Liver (tissue), 9 donors: ENCODE data around the gene CYP2A13. TPM values are rescaled to one million over a fixed set of nuclear protein-coding genes. Genes with fewer than 3 reads are reported as not detected.
"Not testable (repeated sequence)": the region's sequence is repeated elsewhere in the genome, so short reads cannot be mapped to it uniquely, and the experiment has no call there.

Source experiments
- DNase-seq: peaks from one replicate; pipeline ENCODE4 v3.0.0-alpha.2; 2017; ENCODE audit warnings: low spot score
- H3K27ac ChIP-seq, 2 donors: one replicate each; pipeline ENCODE4 v1.7.0; 2013; ENCODE audit warnings: inconsistent platforms in 2 of 2, low read length in 2 of 2, control low read depth in 1 of 2, low read depth in 1 of 2, mild to moderate bottlenecking in 1 of 2
- H3K27me3 ChIP-seq, 4 donors: one replicate each; pipeline versions ENCODE4 v1.6.1 to v1.7.0; 2013; ENCODE audit warnings: low read length in 3 of 4, inconsistent platforms in 1 of 4, mild to moderate bottlenecking in 1 of 4, moderate library complexity in 1 of 4; ENCODE audit not compliant: control insufficient read depth in 4 of 4, insufficient read depth in 4 of 4
- H3K36me3 ChIP-seq, 4 donors: one replicate each; pipeline versions ENCODE4 v1.6.1 to v1.7.0; 2013; ENCODE audit warnings: low read length in 3 of 4, mild to moderate bottlenecking in 3 of 4, low read depth in 1 of 4, moderate library complexity in 1 of 4; ENCODE audit not compliant: control insufficient read depth in 4 of 4, insufficient read depth in 3 of 4
- H3K4me1 ChIP-seq, 4 donors: one replicate each; pipeline versions ENCODE4 v1.6.1 to v1.7.0; 2013; ENCODE audit warnings: low read length in 3 of 4, mild to moderate bottlenecking in 3 of 4, moderate library complexity in 1 of 4; ENCODE audit not compliant: control insufficient read depth in 4 of 4, insufficient read depth in 4 of 4
- H3K4me3 ChIP-seq, 3 donors: one replicate each; pipeline versions ENCODE4 v1.6.1 to v1.7.0; 2013; ENCODE audit warnings: low read length in 3 of 3, control low read depth in 1 of 3, low read depth in 1 of 3, mild to moderate bottlenecking in 1 of 3
- H3K9ac ChIP-seq, 2 donors: one replicate each; pipeline ENCODE4 v1.7.0; 2013; ENCODE audit warnings: low read length in 2 of 2, mild to moderate bottlenecking in 2 of 2, moderate library complexity in 2 of 2, control low read depth in 1 of 2, low read depth in 1 of 2
- H3K9me3 ChIP-seq, 4 donors: one replicate each; pipeline versions ENCODE4 v1.6.1 to v1.7.0; 2013; ENCODE audit warnings: low read length in 3 of 4; ENCODE audit not compliant: control insufficient read depth in 4 of 4
- EGR1 ChIP-seq, 2 donors: IDR thresholded peaks; 2 replicates each; pipeline ENCODE4 v1.6.1; 2016 to 2018; ENCODE audit warnings: antibody characterized with exemption in 2 of 2, low read depth in 2 of 2
- FOXA1 ChIP-seq: IDR thresholded peaks from 2 replicates; pipeline ENCODE4 v1.6.1; 2016; ENCODE audit warnings: antibody characterized with exemption
- FOXA2 ChIP-seq: IDR thresholded peaks from 2 replicates; pipeline ENCODE4 v1.6.1; 2016; ENCODE audit warnings: antibody characterized with exemption
- GABPA ChIP-seq, 2 donors: IDR thresholded peaks in 1 of 2; conservative IDR thresholded peaks in 1 of 2; 2 replicates each; pipeline ENCODE4 v1.6.1; 2016; ENCODE audit warnings: antibody characterized with exemption in 2 of 2, mild to moderate bottlenecking in 1 of 2, moderate library complexity in 1 of 2
- HNF4A ChIP-seq, 2 donors: conservative IDR thresholded peaks; 2 replicates each; pipeline ENCODE4 v1.6.1; 2016; ENCODE audit warnings: antibody characterized with exemption in 2 of 2, mild to moderate bottlenecking in 2 of 2
- JUND ChIP-seq, 2 donors: IDR thresholded peaks; 2 replicates each; pipeline ENCODE4 v1.6.1; 2016; ENCODE audit warnings: antibody characterized with exemption in 2 of 2
- NR2F2 ChIP-seq: IDR thresholded peaks from 2 replicates; pipeline ENCODE4 v1.6.1; 2016; ENCODE audit warnings: antibody characterized with exemption
- RAD21 ChIP-seq, 2 donors: IDR thresholded peaks; 2 replicates each; pipeline ENCODE4 v1.6.1; 2016; ENCODE audit warnings: antibody characterized with exemption in 2 of 2, mild to moderate bottlenecking in 2 of 2
- SP1 ChIP-seq: IDR thresholded peaks from 2 replicates; pipeline ENCODE4 v1.6.1; 2018; ENCODE audit warnings: antibody characterized with exemption, mild to moderate bottlenecking
- WGBS: extraction: QIAGEN DNeasy Blood & Tissue Kit; methylation state at CpG from one replicate; pipeline ENCODE4 v1.1.7; 2013; 5-methylcytosine and 5-hydroxymethylcytosine counted together
- polyA plus RNA-seq, 2 donors: library from polyadenylated mRNA; stranded (reverse) in 1 of 2; unstranded in 1 of 2; fragments of 200-250 nt in 1 of 2; fragments of >200 nt in 1 of 2; fragmentation: Nextera tagmentation in 1 of 2; extraction: Ambion mirVana in 1 of 2; gene quantifications; one replicate each; pipeline versions ENCODE4 v1.2.1 to v1.2.3, GENCODE V29; 2013 to 2015
- total RNA-seq, 2 donors: library from RNA; depleted of rRNA; stranded (reverse); fragments of >200 nt; gene quantifications; one replicate each; pipeline ENCODE4 v1.2.3, GENCODE V29; 2014
- TF ChIP-seq, protein P1 (sequence below): fragments of 150-350 bp; IDR thresholded peaks from 2 replicates; pipeline ENCODE4 v1.5.1; 2017; ENCODE audit warnings: improper control_type of control experiment, low read depth, low read length; ENCODE audit not compliant: missing input control
- TF ChIP-seq, protein P2 (sequence below): IDR thresholded peaks from 2 replicates; pipeline ENCODE4 v1.6.1; 2016; ENCODE audit warnings: antibody characterized with exemption
- donor health status: healthy.
- donor health status: healthy.
- donor health status: healthy.
- donor health status: healthy.
- donor health status: healthy.

CYP2A13 gene
- total and polyA plus RNA-seq, 4 donors = 0.08 to 0.16 TPM; not detected in 2

DNA sequence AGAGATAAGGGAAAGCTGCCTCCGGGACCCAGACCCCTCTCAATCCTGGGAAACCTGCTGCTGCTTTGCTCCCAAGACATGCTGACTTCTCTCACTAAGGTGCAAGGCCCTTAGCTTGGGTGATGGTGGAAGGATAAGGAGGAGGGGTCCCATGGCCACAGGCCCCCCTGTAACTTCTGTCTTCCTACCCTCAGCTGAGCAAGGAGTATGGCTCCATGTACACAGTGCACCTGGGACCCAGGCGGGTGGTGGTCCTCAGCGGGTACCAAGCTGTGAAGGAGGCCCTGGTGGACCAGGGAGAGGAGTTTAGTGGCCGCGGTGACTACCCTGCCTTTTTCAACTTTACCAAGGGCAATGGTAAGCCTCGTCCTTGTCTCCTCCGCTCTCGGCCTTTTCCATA is 28.0 kb downstream of the CYP2A13 start:
- Histone ChIP-seq H3K4me3 (no peak overlapping the region), H3K36me3 (no peaks in the 10 kb centered on the region), H3K27me3 (peaks cover 0 to 2% (median 0%) of the 10 kb centered on the region in 4 donors), H3K27ac (no peak overlapping the region), H3K4me1 (no peaks in the 10 kb centered on the region), H3K9me3 (no peaks in the 10 kb centered on the region), H3K9ac (no peak overlapping the region)
- WGBS = 90% methylated on average over 8 of the region's 8 CpGs
- TF ChIP-seq HNF4A (conservative IDR thresholded peaks at IDR 0.05) (no peak), EGR1 (IDR thresholded peaks at IDR 0.05; ENCODE audit: low read depth in 2 of 2) (no peak), GABPA (IDR thresholded peaks at IDR 0.05 in 1 of 2, conservative IDR thresholded peaks at IDR 0.05 in 1 of 2) (no peak)
- TF ChIP-seq, protein P1, sequence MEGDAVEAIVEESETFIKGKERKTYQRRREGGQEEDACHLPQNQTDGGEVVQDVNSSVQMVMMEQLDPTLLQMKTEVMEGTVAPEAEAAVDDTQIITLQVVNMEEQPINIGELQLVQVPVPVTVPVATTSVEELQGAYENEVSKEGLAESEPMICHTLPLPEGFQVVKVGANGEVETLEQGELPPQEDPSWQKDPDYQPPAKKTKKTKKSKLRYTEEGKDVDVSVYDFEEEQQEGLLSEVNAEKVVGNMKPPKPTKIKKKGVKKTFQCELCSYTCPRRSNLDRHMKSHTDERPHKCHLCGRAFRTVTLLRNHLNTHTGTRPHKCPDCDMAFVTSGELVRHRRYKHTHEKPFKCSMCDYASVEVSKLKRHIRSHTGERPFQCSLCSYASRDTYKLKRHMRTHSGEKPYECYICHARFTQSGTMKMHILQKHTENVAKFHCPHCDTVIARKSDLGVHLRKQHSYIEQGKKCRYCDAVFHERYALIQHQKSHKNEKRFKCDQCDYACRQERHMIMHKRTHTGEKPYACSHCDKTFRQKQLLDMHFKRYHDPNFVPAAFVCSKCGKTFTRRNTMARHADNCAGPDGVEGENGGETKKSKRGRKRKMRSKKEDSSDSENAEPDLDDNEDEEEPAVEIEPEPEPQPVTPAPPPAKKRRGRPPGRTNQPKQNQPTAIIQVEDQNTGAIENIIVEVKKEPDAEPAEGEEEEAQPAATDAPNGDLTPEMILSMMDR = no peak
- no peak for DNase-seq

DNA sequence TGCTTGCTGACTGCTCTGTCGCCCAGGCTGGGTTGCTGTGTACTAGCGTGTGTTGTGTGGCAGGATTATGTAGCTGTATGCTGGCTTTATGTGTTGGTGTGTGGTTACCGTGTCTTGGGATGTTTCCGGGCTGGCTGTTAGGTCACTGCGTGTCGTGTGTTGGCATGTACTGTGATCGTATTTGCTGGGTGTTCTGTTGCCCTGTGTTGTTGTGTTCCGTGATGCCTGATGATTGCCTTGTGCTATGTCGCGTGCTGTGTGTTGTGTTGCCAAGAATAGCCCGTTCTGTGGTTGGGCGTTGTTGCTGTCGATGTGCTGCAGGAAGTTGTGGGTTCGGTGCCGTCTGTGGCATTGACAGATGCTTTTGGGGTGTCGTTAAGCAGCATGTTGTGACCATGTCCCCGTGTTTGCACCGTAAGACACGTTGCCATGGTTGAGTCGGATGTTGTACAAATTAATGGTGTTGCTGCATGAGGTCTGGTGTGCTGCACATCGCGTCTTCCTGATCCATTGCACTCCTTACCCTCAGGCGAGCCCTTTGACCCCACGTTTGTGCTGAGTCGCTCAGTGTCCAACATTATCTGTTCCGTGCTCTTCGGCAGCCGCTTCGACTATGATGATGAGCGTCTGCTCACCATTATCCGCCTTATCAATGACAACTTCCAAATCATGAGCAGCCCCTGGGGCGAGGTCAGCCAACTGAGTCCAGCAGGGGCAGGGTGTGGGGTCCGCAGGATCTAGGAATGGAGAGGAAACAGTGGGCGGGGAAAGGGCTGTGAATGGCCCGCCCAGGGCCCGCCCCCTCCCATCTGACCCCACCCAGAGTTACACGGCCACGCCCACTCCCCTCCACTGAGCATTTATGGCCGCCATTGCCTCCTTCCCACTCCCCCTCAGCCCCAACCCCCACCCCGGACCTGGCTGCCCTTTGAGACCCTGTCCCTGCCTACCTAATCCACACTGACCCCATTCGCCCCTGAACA is 33.0 kb downstream of the CYP2A13 start:
- H3K4me3 ChIP-seq, H3K27me3 ChIP-seq, H3K27ac ChIP-seq, H3K9me3 ChIP-seq, H3K36me3 ChIP-seq, DNase-seq, H3K4me1 ChIP-seq, H3K9ac ChIP-seq: not testable (repeated sequence)
- WGBS = 81% methylated on average over 38 of the region's 41 CpGs

DNA sequence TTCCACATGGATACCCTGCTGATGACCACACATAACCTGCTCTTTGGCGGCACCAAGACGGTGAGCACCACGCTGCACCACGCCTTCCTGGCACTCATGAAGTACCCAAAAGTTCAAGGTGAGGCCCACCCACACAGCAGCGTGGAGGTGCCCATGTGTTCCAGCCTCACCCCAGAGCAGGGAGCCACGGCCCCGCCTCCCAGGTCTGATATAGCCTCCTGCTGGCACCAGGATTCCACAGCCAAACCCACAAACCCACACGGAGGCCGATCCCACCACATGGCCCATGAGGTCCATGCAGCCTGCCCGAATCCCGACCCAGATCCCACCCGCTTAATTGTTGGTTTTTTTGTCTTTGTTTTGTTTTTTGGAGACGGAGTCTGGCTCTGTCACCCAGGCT is 34.6 kb downstream of the CYP2A13 start:
- 94% methylated on average over 13 of the region's 13 CpGs for WGBS
- H3K9me3 ChIP-seq, H3K27me3 ChIP-seq, DNase-seq, H3K4me3 ChIP-seq, H3K36me3 ChIP-seq, H3K27ac ChIP-seq, H3K9ac ChIP-seq: not testable (repeated sequence)
- H3K4me1 ChIP-seq = peaks cover 0 to 11% (median 6%) of the 10 kb centered on the region in 4 donors

DNA sequence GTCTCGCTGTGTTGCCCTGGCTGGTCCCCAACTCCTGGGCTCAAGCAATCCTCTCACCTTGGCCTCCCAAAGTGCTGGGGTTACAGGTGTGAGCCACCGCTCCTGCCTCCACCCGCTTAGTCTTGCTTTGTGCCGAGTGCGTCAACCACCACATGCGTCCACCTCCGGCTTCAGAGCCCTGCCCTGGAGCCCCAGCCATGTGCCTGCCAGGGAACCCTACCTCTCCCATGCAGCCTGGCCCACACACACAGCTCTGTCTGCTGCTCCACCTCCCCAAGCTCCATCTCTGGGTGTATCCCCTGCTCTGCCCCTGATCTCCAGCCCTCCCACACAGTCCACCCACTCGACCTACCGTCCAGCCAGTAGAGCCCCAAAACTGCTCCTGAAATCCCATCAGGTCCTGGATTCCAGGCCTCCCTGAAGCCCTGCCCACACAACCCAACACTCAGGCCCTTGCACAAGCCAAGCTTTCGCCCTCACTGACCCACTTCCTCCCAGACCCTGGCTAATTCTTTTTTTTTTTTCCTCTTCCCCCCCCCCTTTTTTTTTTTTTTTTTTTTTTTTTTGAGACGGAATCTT is 35.6 kb downstream of the CYP2A13 start:
- WGBS = 93% methylated on average over 11 of the region's 11 CpGs
- Histone ChIP-seq H3K4me1 (peaks cover 0 to 14% (median 6%) of the 10 kb centered on the region in 4 donors), H3K9me3 (no peaks in the 10 kb centered on the region), H3K27ac (no peak overlapping the region), H3K36me3 (no peaks in the 10 kb centered on the region), H3K4me3 (no peak overlapping the region), H3K9ac (no peak overlapping the region), H3K27me3 (no peaks in the 10 kb centered on the region)
- TF ChIP-seq GABPA (IDR thresholded peaks at IDR 0.05 in 1 of 2, conservative IDR thresholded peaks at IDR 0.05 in 1 of 2) (no peak), JUND (IDR thresholded peaks at IDR 0.05) (no peak), SP1 (no peak), NR2F2 (no peak), FOXA2 (no peak), RAD21 (IDR thresholded peaks at IDR 0.05) (no peak), FOXA1 (no peak)
- TF ChIP-seq, protein P1 = no peak
- TF ChIP-seq, protein P2, sequence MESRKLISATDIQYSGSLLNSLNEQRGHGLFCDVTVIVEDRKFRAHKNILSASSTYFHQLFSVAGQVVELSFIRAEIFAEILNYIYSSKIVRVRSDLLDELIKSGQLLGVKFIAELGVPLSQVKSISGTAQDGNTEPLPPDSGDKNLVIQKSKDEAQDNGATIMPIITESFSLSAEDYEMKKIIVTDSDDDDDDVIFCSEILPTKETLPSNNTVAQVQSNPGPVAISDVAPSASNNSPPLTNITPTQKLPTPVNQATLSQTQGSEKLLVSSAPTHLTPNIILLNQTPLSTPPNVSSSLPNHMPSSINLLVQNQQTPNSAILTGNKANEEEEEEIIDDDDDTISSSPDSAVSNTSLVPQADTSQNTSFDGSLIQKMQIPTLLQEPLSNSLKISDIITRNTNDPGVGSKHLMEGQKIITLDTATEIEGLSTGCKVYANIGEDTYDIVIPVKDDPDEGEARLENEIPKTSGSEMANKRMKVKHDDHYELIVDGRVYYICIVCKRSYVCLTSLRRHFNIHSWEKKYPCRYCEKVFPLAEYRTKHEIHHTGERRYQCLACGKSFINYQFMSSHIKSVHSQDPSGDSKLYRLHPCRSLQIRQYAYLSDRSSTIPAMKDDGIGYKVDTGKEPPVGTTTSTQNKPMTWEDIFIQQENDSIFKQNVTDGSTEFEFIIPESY = no peak
- DNase-seq = no peak
